Measurements from ENCODE around the gene MED6.
A peak's percentile ranks its signal among the peaks of the same experiment; 100 is the strongest.

The MED6 gene

GRCh38 chr14:70597731-70598130 is 2.7 kb downstream of the MED6 start:
- DNase-seq, result no peak

GRCh38 chr14:70595443-70596185 is 4.8 kb downstream of the MED6 start:
- DNase-seq, result no peak

- no peak for DNase-seq
These were observed 6.0 kb downstream of the MED6 start for GRCh38 chr14:70594461-70594860.

GRCh38 chr14:70585231-70585630 is 15.2 kb downstream of the MED6 start:
- peak; percentile 18 for DNase-seq

DNA sequence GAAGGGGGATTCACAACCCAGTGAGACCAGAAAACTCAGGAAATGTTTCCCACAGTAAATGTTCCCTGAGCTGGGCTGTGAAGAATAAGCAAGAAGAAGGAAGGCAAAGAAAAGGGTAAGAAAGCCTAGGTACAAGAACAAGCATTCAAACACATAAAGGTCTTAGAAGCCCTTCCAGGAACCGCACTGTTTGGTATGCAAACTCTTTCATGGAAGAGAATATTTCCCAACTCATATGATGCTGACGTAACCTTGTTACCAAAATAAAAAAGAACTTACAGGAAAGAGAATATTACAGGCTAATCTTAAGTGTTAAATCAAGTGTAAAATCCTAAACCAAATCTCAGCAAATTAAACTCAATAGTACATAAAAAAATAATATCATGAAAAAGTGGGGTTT is 23.6 kb downstream of the MED6 start:
- peak; percentile 10 for DNase-seq

DNA sequence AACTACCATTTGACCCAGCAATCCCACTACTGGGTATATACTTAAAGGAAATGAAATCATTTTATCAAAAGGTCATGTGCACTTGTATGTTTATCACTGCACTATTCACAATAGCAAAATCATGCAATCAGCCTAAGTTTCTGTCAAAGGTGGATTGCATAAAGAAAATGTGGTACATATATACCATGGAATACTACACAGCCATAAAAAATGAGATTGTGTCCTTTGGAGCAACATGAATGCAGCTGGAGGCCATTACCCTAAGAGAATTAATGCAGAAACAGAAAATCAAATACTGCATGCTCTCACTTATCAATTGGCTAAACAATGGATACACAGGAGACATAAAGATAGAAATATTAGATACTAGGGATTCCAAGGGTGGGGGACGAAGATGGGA is 27.4 kb downstream of the MED6 start:
- no peak for DNase-seq

DNA sequence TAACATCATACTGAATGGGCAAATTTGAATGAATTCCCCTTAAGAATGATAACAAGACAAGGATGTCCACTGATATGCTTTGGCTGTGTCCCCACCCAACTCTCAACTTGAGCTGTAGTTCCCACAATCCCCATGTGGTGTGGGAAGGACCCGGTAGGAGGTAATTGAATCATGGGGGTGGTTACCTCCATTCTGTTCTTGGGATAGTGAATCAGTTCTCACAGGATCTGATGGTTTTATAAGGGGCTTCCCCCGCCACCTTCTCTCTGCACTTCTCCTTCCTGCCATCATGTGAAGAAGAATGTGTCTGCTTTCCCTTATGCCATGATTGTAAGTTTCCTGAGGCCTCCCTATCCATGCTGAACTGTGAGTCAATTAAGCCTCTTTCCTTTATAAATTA is 29.3 kb downstream of the MED6 start:
- DNase-seq, result no peak

DNA sequence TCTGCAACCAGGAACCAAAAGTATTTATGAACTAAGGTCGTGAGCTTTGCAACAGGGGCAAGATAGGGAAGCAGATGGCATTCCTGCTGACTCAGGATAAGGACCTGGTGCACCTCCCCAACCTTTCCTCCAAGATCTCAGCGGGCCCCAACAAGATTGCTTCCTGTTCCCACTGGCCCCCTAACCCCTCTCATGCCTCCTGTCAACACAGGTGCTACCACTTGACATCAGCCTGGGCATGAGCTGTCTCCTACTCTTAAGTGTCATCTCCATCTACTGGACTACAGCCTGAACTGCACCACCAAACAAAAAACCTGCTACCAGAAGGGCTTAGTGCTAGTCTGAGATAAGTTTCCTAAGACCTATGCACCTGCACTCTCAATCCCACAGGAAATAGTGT is 32.7 kb downstream of the MED6 start:
- DNase-seq, result peak; percentile 51

GRCh38 chr14:70563869-70564268 is 36.6 kb downstream of the MED6 start:
- no peak for DNase-seq

DNA sequence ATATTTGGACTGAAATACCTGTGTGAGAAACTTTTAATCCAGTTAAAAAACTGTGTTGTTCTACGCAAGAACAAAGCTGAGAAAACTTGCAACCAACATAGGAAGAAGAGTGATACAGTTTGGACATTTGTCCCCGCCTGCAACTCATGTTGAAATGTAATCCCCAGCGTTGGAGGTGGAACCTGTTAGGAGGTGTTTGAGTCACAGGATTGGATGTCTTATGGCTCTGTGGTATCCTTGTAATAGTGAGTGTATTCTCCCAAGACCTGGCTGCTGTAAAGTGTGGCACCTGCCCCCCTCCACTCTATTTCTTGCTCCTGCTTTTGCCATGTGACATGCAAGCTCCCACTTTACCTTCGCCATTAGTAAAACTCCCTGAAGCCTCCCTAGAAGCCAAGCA is 37.0 kb downstream of the MED6 start:
- DNase-seq, result no peak

DNA sequence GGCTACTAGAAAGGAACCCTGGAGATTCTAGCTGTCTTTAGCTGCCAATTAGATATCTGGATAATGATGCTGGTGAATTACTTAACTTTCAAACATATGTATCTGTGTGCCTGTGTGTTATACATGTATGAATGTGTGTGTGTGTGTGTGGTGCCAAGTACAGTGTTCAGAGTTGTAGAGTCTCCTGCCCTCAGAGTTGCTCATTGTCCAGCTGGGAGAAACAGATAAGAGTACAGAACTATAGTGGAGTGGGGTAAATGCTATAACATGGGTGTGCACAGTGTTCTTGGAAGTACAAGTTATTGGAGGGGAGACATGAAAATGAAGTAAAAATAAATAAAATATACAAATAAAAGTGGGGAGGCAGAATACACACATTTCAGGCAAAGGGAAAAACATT is 42.1 kb downstream of the MED6 start:
- DNase-seq, result no peak

DNA sequence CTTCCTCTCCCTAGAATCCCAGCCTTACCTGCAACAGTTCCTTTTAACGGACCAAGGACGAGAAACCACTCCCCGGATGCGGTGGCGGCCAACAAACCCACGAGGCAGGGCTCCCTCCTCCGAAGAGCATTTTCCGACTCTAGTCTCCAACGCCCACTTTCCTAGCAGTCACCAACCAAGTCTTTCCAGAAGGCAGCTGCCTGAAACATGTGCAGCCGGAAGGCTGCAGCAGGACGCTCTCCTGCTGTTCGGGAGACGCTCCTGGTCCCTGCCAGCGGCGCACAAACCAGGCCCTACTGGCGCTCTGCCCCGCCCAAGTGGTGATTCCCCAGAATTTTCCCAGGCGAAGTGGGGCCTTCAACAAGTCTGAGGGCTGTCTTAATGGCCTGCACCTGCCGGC is 44.6 kb downstream of the MED6 start:
- DNase-seq, result peak; percentile 57

DNA sequence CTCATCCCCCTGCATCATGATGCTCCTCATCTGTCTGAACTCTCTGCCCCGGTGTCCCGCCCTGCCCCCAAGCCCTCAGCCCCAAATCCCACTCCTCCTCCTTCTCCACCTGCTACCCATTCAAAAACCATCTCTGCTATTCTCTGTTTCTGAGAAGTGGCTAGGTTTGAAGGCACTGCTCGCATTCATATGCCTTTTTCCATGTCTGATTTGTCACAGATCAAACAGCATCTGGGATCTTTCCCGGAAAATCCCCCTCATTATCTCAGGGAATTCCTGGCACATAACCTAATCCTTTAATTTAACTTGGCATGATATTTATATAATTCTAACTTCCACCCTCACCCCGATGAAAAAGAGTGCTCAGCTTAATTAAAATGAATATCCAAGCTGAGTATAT is 62.4 kb downstream of the MED6 start:
- DNase-seq, result no peak

DNA sequence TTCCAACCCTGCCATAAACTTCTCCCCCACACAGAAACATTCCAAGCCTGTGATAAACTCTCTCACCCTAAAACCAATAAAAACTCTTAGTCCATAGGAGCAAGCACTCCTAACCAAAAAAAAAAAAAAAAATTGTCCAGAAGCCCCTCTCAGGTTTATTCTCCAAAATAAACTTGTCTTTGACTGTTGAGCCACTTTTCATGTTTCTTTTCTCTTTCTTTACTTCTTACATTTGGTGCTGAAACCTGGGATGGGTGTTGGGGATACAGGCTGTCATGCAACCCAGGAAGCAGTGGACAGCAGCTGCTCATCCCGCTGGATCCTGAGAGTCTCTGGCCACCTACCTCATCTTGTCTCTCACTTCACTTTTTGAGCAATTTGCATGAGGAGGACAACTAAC is 63.6 kb downstream of the MED6 start:
- DNase-seq, result no peak

DNA sequence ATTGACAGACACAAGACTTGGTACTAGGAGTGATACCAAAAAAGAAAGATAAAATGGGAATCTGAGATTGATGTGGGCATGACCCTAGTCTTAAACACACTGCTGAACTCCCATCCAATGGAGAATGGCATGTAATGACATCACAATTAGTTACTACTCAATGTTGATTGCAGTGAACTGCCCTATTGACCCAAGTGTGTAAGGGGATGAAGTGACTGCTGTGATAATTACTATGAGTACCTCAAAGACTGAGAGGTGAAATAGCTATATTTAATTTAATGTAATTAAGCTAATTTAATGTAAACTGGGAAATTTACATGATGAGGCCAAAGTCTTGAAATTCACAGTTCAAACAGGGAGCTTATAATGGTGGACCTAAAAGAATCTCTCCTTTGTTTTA is 65.6 kb downstream of the MED6 start, which contains the start of gene ADAM20:
Gene ADAM20 (minus strand): TSS at position 101 of the 400 bp plus-strand sequence. CDS start 10,247 bp downstream, outside the sequence.
- DNase-seq, result no peak

Measured in MV-4-11 (cell line).